HG03521 (cell line): ENCODE data around the gene EEPD1.
A peak's percentile ranks its signal among the peaks of the same experiment; 100 is the strongest.
"Not testable (repeated sequence)": the region's sequence is repeated elsewhere in the genome, so short reads cannot be mapped to it uniquely, and the experiment has no call there.

ENCODE experiments used
- ATAC-seq: cut with Tn5 transposase; IDR thresholded peaks from one replicate; pipeline ENCODE4 v1.9.1; 2021; ENCODE audit warnings: mild to moderate bottlenecking, moderate library complexity; ENCODE audit not compliant: unreplicated experiment

EEPD1 gene

GRCh38 chr7:36249091-36249490 is 96.0 kb downstream of the EEPD1 start:
- ATAC-seq, result no peak

- no peak for ATAC-seq
Observed at GRCh38 chr7:36253699-36254098, 100.6 kb downstream of the EEPD1 start.

DNA sequence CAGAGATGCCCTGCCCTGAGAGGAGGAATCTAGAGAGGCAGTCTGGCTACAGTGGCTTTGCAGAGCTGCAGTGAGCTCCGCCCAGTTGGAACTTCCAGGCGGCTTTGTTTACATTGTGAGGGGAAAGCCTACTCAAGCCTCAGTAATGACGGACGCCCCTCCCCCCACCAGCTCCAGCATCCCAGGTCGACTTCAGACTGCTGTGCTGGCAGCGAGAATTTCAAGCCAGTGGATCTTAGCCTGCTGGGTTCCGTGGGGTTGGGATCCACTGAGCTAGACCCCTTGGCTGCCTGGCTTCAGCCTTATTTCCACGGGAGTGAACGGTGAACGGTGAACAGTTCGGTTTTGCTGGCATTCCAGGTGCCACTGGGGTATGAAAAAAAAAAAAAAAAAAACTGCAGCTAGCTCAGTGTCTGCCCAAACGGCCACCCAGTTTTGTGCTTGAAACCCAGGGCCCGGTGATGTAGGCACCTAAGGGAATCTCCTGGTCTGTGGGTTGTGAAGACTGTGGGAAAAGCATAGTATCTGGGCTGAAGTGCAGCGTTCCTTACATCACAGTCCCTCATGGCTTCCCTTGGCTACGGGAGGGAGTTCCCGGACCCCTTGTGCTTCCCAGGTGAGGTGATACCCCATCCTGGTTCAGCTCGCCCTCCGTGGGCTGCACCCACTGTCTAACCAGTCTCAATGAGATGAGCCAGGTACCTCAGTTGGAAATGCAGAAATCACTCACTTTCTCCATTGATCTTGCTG is 105.6 kb downstream of the EEPD1 start:
- ATAC-seq, result not testable (repeated sequence)

DNA sequence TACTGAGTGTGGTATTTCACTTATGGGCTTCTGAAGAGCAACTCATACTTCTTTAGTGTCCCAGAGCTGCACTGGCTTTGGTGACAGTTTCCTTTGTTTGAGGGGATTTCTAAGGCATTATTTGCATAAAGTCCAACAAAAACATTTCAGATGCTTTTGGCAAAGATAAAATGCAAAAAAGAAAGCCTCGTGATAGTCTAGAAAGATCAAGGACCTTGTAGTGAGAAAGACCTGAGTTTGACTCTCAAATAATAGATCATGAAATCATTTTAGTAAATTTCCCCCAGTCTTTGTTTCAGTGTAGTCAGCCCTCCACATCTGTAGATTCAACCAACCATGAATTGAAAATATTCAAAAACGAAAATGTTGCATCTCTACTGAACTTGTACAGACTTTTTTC is 107.4 kb downstream of the EEPD1 start:
- ATAC-seq, result no peak

DNA sequence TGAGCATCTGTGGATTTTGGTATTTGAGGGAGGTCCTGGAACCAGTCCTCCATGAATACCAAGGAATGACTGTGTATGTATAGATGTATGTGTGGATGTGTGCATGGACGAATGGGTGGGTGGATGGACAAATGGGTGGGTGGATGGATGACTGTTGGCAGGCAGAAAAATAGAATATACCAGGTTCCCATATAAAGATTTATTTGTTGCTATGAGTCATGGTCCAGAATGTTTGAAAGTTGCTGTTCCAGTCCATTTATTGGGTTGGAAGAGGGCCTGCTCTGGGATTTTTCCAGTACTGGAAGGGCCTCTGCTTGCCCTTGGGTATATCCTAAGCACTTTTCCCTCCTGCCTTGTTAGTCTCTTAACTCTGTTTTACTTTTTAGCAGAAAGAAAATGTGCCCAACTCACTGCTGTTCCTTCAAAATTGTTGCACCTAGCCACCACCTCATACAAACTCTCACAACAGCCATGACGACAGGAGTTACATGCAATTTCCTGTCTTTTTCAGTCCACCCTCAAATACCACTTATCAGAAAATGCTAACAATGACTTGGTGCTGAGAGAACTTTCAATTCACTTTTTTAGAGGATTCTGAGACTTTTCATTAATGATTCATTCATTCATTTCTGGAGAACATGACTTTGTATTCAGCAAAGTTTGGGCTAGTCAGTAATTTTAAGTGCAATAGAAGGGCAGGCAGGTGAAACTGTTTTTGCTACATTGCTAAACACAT is 108.1 kb downstream of the EEPD1 start:
- ATAC-seq, result no peak

GRCh38 chr7:36262309-36263094 is 109.4 kb downstream of the EEPD1 start:
- no peak for ATAC-seq

GRCh38 chr7:36263095-36263484 is 110.0 kb downstream of the EEPD1 start:
- no peak for ATAC-seq

- ATAC-seq, result peak; percentile 54
Observed at GRCh38 chr7:36264123-36264801, 111.2 kb downstream of the EEPD1 start.

GRCh38 chr7:36264913-36265516 is 112.0 kb downstream of the EEPD1 start:
- no peak for ATAC-seq

- no peak for ATAC-seq
Observed at GRCh38 chr7:36265680-36266079, 112.6 kb downstream of the EEPD1 start.

DNA sequence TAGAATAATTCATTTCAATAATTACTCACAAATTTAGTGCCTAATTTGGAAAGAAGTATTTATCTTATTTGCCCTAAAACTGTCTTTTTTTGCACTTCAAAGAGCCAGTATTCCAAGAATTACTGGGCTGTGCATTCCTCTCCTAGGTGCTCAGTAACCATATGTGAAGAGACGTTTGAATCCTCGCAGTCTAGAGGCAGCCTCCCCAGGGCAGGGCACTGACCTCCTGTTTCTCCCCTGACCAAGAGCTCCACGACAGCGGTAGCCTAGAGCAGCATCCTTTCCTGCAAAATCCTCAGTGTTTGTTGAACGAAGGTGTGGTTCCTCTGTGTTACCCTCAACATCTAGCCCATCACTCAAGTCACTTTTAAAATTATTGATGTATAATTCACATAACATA is 113.1 kb downstream of the EEPD1 start:
- ATAC-seq, result no peak

GRCh38 chr7:36266683-36267082 is 113.6 kb downstream of the EEPD1 start:
- ATAC-seq, result no peak

- no peak for ATAC-seq
Observed at GRCh38 chr7:36272211-36272566, 119.1 kb downstream of the EEPD1 start.

GRCh38 chr7:36272567-36273269 is 119.7 kb downstream of the EEPD1 start:
- no peak for ATAC-seq

- no peak for ATAC-seq
Observed at GRCh38 chr7:36273836-36274235, 120.8 kb downstream of the EEPD1 start.

DNA sequence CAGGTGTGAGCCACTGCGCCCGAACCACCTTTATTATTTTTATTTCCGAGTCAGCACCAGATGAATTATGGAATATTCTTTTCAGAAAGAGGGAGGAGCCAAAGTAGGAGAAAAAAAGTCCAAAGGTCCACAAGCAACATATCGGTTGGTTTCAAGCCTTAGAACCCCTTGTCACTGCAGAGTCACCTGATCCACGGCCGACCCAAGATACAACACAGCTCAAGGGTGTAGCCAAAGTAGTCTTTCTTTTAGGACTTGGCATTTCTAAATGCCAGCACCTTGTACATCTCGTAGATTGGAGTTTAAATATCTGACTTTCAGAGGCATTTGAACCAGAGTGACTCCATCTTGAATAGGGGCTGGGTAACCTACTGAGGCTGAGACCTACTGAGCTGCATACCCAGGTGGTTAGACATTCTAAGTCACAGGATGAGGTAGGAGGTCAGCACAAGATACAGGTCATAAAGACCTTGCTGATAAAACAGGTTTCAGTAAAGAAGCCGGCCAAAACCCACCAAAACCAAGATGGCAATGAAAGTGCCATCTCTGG is 122.8 kb downstream of the EEPD1 start:
- ATAC-seq, result no peak

DNA sequence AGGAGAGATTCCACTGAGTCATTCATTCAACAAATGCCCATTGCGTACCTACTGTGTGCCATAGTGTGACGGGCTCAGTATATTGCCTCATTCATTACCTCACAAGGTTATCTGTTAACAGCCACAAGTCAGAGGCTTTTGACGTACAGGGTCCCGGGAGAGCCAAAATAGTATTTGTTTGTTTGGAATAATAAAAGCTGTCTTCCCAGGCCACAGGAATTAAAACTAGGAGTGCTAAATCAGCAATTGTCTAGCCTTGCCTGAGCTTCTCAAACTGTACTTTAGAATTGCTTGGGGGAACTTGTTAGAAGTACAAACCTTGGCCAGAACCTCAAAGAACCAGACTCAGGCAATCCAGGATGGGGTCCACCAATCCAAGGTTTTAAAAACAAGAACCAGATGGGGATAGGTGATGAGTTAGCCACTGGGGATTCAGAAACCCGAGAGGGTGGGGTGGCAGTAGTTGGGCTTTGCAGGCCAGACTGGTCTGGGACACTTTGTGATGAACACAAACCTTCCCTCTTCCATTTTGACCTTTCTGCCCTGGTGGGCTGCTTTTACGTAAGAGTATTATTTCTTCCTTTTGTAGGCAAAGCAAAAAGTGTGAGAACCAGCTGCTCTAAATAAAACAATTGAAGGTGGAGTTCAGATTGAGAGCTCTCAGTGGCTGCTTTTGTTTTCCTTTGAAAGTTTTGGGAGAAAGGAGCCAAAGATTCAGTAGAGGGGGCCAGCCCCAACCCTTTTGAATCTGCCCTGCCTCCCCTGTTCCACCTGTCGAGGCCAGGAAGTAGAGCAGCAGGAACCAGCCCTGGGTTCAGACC is 123.6 kb downstream of the EEPD1 start:
- ATAC-seq, result no peak

GRCh38 chr7:36277249-36277542 is 124.1 kb downstream of the EEPD1 start:
- ATAC-seq, result no peak

DNA sequence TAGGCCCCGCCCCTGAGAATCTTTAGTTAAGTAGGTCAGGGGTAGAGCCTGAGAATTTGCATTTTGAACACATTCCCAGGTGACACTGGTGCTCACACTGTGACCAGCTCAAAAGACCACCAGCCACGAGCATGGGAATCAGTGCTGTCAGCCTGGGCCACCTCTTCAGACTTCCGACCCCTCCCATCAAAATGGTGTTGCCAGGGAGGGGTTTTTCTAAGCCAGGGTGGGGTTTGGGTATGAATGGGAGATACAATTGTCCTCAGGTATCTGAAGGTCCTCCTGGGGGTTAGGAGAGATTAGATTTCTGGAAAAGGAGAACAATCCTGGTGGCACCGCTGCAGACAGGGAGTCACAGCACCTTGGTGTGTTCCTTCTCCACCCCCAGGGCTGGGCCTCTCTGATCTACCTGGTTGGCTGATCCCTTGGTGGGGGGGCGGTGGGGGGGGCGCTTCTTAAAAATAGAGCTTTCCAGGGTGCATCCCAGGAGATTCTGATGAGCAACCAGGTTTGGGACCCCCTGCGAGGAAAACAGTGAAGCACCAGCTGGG is 125.1 kb downstream of the EEPD1 start:
- no peak for ATAC-seq
